Measurements from ENCODE around the gene GNAI3. TPM values are rescaled to one million over a fixed set of nuclear protein-coding genes. Genes with fewer than 3 reads are reported as not detected.

Gene GNAI3
- total RNA-seq, 2 donors from 2014 or later: 7.8 to 8.8 TPM

DNA sequence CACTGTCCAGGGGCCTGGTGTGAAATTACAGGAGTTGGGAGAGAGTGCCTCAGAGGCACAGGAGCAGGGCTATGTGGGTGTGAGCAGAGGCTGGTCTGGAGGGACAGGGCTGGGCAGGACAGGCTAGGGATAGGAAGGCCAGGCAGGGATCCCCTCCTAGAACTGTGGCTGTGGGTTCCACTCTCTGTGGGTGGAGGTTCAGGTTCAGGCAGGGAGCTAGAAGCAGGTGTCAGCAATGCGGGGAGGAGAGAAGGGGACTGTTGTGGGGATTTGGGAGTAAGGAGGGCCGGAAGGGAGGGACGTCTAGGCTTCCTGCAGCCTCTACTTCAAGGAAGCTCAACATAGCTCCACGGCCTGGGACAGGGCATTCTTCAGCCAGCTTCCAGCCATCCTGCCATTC, 17.0 kb upstream of the GNAI3 start:
- Mint-ChIP-seq H3K4me1 (peaks cover 21% of the 10 kb centered on the region), H3K27me3 (no peaks in the 10 kb centered on the region), H3K36me3 (ENCODE audit: low read depth) (peaks cover 4% of the 10 kb centered on the region), H3K27ac (peak overlapping the region; percentile 92), H3K4me3 (peak overlapping the region; percentile 89)
- H3K9me3 ChIP-seq (ENCODE audit: control insufficient read depth, low read length, poor library complexity, severe bottlenecking): no peaks in the 10 kb centered on the region
- ATAC-seq: no peak
- no peak for DNase-seq

DNA sequence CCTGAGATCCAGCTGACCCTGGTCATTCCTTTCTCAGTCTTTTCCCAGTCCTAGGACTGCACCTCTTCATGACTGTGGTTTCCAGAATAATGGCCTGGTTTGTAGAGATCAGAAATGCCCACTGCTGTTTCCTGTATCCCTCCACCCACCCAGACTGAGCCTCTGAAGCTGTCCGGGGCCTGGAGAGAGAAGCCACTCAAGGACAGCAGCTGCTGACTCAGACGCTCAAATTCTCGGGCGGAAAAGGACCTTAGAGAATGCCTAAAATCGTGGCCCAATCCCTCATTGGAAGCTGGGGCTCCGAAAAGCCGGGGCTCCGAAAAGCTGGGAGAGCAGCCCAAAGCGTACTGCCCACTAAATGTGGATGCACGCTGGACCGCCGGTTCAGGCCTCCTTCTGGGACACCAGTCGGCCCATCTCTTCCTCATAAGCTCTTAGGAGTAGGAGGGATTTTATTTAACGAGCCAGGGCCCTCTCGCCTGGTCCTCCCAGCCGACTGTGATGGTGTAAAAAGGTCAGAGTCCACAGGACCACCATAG, 16.5 kb upstream of the GNAI3 start:
- Mint-ChIP-seq H3K27ac (peak overlapping the region; percentile 92), H3K36me3 (ENCODE audit: low read depth) (peaks cover 4% of the 10 kb centered on the region), H3K4me1 (peaks cover 21% of the 10 kb centered on the region), H3K27me3 (no peaks in the 10 kb centered on the region), H3K4me3 (peak overlapping the region; percentile 88)
- ATAC-seq (no peak), DNase-seq (no peak)
- H3K9me3 ChIP-seq (ENCODE audit: control insufficient read depth, low read length, poor library complexity, severe bottlenecking): no peaks in the 10 kb centered on the region

DNA sequence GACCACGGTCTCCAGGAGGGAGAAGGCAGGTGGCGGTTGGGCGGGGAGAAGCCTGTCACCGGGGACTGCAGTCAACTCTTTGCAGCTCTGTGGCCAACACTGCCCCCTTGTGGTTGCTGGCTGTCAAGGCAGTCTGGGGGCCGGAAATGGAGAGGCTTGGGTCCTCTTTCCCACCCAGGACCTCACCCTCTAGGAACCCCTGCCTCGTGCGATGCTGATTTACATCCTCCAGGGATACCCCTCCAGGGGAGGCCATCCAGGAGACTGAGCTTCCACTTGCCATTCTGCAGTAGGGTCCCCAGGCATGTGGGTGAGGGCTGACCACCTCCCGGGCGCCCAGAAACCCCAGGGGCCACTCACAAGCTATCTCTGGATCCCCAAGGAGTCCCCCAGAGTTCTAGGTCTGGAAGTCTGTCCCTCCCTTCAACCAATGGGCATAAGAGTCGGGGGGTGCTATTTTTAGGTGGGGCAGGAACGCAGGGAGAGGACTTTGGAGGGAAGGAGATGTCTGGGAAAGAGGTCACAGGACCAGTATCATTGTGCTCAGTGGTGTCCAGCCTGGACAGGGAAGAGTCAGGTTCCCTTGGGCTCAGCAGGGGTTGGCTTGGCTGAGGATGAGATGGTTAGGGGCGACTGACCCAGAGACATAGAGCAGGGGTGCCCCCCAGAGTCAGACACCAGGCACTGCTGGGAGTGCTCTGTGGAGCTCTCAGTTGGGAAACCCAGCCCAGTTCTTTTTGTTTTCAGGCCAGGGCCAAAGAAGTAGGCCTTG, 15.9 kb upstream of the GNAI3 start:
- peak overlapping the region; percentile 73 for H3K27ac Mint-ChIP-seq
- no peaks in the 10 kb centered on the region for H3K9me3 ChIP-seq (ENCODE audit: control insufficient read depth, low read length, poor library complexity, severe bottlenecking)
- DNase-seq: peak; percentile 80 to 91 (median 80)
- no peaks in the 10 kb centered on the region for H3K27me3 Mint-ChIP-seq
- peaks cover 21% of the 10 kb centered on the region for H3K4me1 Mint-ChIP-seq
- H3K36me3 Mint-ChIP-seq (ENCODE audit: low read depth): peaks cover 4% of the 10 kb centered on the region
- H3K4me3 Mint-ChIP-seq: peak overlapping the region; percentile 88
- peak; percentile 92 for ATAC-seq

DNA sequence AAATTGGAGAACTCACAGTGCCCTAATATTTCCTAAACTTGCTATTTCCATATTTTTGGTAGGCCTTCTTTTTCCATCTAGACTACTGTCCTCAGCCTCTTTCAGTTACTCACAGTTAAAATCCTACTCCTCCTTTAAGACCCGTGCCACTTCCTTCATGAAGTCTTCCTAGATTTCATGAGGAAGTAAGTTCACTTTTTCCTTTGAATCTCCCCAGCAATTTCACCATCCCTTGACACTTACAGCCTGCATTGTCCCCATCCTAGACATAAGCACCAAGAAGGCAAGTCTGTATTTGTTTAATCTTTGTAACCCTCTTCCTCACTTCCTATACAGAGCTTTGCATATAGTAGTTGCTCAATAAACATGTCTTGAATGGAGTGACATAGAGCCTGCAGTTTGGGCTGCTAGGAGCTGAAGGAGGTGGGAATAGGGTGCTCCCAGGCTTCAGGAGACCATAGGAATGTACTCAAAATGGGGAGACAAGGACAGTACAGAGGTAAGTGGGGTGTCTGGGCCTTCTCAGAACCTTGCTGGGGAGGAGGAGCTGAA, 14.0 kb upstream of the GNAI3 start:
- no peak for ATAC-seq
- peaks cover 21% of the 10 kb centered on the region for H3K4me1 Mint-ChIP-seq
- no peaks in the 10 kb centered on the region for H3K9me3 ChIP-seq (ENCODE audit: control insufficient read depth, low read length, poor library complexity, severe bottlenecking)
- no peak for DNase-seq
- peaks cover 4% of the 10 kb centered on the region for H3K36me3 Mint-ChIP-seq (ENCODE audit: low read depth)
- no peak overlapping the region for H3K4me3 Mint-ChIP-seq
- H3K27ac Mint-ChIP-seq: no peak overlapping the region
- H3K27me3 Mint-ChIP-seq: no peaks in the 10 kb centered on the region

DNA sequence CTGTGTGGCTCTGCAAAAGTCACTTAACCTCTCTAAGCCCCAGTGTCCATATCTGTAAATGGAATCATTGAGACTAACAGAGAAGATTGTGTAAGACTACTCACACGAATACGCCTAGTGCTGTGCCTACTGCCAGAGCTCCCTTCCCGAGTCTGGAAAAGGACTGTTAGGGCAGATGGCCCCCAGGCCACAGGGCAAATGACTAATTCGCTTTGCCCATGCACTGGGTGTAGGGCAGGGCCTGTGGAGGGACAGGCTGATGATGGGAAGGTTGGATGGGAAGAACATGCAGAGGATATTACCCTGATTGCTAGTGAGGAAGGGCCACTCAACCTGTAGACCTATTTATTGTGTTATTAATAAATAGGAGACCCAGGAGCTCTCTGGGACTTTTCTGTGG, 12.9 kb upstream of the GNAI3 start:
- no peak overlapping the region for H3K27ac Mint-ChIP-seq
- ATAC-seq: no peak
- no peak for DNase-seq
- H3K4me1 Mint-ChIP-seq: peaks cover 21% of the 10 kb centered on the region
- no peak overlapping the region for H3K4me3 Mint-ChIP-seq
- peaks cover 4% of the 10 kb centered on the region for H3K36me3 Mint-ChIP-seq (ENCODE audit: low read depth)
- no peaks in the 10 kb centered on the region for H3K27me3 Mint-ChIP-seq
- H3K9me3 ChIP-seq (ENCODE audit: control insufficient read depth, low read length, poor library complexity, severe bottlenecking): no peaks in the 10 kb centered on the region

DNA sequence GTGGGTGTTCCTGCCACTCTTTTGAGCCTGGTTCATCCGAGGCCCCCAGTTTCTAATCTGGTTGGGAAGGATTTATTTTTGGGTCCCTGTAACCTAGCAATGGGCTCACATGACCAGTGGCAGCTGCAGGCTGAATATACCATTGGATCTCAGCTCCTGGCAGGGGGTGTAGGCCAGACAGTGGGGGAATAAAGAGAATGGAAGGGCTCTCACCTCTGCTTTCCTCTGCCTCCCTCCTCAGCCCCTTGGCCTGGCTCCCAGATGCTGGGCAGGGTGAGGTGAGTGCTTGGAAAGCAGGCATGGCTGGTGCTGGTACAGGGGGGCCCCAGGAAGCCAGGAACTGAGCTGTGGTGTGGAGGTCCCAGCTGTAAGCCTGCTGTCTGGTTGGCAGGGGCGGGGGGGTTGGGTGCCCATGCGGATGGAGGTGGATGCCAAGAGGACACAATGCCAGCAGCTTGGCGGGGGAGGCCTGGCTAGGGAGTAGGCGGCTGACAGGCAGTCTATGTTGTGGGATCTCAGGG, 12.4 kb upstream of the GNAI3 start:
- H3K4me3 Mint-ChIP-seq: no peak overlapping the region
- DNase-seq (no peak), ATAC-seq (no peak)
- H3K36me3 Mint-ChIP-seq (ENCODE audit: low read depth): peaks cover 2% of the 10 kb centered on the region
- H3K4me1 Mint-ChIP-seq: peaks cover 17% of the 10 kb centered on the region
- no peaks in the 10 kb centered on the region for H3K27me3 Mint-ChIP-seq
- no peak overlapping the region for H3K27ac Mint-ChIP-seq
- H3K9me3 ChIP-seq (ENCODE audit: control insufficient read depth, low read length, poor library complexity, severe bottlenecking): no peaks in the 10 kb centered on the region

DNA sequence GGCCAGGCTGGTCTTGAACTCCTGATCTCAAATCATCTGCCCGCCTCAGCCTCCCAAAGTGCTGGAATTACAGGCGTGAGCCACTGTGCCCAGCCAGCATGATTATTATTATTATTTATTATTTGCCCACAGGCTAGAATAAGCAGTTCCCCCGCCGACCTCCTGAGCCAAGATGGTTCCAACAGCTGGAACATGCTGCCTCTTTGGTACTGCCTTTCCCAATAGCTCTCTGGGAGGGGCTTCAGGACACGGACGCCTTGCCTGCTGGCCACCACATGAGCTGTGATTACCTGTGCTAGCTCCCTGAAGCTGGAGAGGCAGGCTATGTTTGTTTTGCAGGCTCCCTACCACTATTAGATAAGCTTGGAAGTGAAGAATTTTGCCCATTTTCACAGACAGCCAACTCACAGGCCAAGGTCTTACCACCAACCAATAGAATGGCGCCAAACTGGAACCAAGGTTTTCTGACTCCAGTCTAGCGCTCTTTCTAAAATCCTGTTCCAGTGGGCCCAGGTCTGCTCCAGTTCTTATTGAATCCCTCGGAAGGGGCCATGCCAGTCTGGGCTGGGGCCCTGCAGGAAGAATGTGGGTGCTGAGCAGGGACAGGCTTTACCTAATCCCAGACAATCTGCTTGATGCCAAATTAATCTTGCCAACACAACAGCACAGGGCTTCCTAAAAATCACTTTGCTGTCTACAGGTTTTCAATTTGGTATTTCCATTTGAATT, 10.8 kb upstream of the GNAI3 start:
- DNase-seq: no peak
- no peak for ATAC-seq
- Mint-ChIP-seq H3K36me3 (ENCODE audit: low read depth) (no peaks in the 10 kb centered on the region), H3K4me1 (peaks cover 3% of the 10 kb centered on the region), H3K4me3 (no peak overlapping the region), H3K27ac (no peak overlapping the region), H3K27me3 (no peaks in the 10 kb centered on the region)
- no peaks in the 10 kb centered on the region for H3K9me3 ChIP-seq (ENCODE audit: control insufficient read depth, low read length, poor library complexity, severe bottlenecking)

DNA sequence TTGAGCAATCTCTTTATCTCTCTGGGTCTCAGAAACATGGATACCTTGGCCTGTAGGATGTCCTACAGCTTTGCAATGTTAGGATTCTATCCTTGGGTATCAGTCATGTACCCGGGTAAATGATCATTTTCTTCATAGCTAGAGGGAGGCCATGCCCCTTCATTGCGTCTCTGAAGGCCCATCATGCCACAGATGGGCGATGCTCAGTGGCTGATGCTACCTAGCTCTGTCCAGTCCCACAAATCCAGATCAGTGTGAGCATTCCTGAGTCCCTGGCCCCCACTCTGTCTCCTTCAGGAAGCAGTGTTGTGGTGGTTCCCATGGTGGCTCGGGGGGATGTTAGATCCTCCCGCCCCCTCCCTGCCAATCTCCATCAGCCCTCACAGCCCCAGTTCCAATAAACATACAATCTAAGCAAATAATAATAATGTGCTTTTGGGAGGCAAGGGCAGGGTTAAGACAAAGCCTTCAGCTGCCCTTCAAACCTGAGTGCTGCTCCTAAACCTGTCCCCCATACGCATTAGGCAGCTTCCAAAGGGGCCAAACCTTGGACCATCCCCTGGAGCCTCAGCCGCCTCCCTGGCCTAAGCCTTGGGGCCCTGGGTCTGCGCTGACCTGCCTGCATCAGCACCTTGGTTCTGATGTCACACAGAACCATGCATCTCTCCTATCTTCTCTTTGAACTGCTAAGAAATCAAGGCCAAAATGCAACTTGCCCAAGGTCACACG, 9.4 kb upstream of the GNAI3 start:
- H3K4me1 Mint-ChIP-seq: no peaks in the 10 kb centered on the region
- ATAC-seq: no peak
- peak overlapping the region; percentile 39 for H3K27ac Mint-ChIP-seq
- H3K4me3 Mint-ChIP-seq: no peak overlapping the region
- no peaks in the 10 kb centered on the region for H3K9me3 ChIP-seq (ENCODE audit: control insufficient read depth, low read length, poor library complexity, severe bottlenecking)
- no peak for DNase-seq
- no peaks in the 10 kb centered on the region for H3K27me3 Mint-ChIP-seq
- no peaks in the 10 kb centered on the region for H3K36me3 Mint-ChIP-seq (ENCODE audit: low read depth)

DNA sequence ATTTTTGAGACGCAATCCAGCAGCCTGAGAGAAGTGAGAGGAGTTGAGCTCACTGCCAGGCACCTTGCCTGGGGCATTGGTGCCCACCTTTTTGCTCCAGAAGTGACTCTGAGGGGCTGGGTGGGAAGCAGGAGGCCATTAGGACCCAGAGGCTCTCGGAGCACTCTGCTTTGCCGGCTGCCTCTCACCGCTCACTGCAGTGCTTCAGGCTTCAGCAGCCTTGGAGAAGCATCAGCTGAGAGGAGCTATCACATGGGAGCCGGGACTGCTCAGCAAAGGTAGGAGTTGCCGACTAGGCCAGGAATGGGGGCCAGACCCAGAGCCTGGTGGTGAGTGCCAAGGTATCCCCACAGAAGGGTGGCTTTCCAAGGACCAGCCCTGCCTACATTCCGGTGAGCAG, 8.7 kb upstream of the GNAI3 start, which contains the start of gene GPR61:
TSS of gene GPR61 (plus strand) at position 197 of the 400 bp plus-strand sequence. CDS start 3,151 bp downstream, outside the sequence.
- H3K27ac Mint-ChIP-seq: peak within 1 kb of the TSS; percentile 39
- H3K4me3 Mint-ChIP-seq: no peak within 1 kb of the TSS
- no peaks in the 10 kb centered on the region for H3K4me1 Mint-ChIP-seq
- H3K36me3 Mint-ChIP-seq (ENCODE audit: low read depth): peaks cover 2% of the 10 kb centered on the region
- H3K9me3 ChIP-seq (ENCODE audit: control insufficient read depth, low read length, poor library complexity, severe bottlenecking): no peaks in the 10 kb centered on the region
- DNase-seq: no peak
- no peak for ATAC-seq
- no peaks in the 10 kb centered on the region for H3K27me3 Mint-ChIP-seq

DNA sequence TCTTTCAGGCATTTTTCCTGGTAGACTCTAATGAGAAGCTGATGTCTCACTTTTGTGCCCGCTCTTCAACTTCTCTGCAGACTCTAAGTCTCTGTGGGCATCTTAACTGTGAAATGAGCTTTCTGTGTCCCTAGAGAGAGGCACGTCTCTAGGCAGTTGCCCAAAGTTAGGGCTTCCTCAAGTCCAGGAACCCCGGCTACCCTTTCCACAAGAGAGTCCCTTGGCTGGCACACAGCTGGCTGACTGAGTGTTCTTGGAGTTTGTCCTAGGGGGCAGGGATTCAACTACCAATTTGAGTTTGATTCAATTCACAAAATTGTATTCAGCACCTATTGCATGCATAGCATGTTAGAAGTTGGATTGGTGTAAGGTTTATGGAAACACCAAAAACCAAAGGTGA, 7.3 kb upstream of the GNAI3 start:
- H3K4me3 Mint-ChIP-seq: no peak overlapping the region
- H3K27me3 Mint-ChIP-seq: no peaks in the 10 kb centered on the region
- DNase-seq (no peak), ATAC-seq (no peak)
- H3K9me3 ChIP-seq (ENCODE audit: control insufficient read depth, low read length, poor library complexity, severe bottlenecking): no peaks in the 10 kb centered on the region
- no peaks in the 10 kb centered on the region for H3K4me1 Mint-ChIP-seq
- H3K27ac Mint-ChIP-seq: no peak overlapping the region
- H3K36me3 Mint-ChIP-seq (ENCODE audit: low read depth): peaks cover 2% of the 10 kb centered on the region

DNA sequence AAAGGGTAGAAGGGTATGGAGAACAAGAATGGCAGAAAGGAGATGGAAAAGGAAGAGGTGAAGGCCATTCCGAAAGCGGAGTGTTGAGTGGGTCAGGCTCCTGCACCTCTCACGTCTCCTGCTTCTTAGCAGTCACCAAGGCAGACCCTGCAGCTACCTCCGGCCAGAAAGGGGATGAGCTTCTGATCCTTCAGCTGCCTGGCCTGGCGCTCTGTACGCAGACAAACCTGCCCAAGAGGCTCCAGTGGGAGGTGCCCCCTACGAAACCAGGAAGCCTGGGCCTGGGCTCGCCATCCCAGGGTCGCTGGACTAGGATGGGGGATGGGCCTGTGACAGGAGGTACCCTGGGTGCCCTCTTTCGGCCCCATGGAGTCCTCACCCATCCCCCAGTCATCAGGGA, 5.8 kb upstream of the GNAI3 start:
- ATAC-seq (no peak), DNase-seq (no peak)
- Mint-ChIP-seq H3K27me3 (no peaks in the 10 kb centered on the region), H3K4me1 (peaks cover 7% of the 10 kb centered on the region), H3K27ac (no peak overlapping the region), H3K4me3 (no peak overlapping the region), H3K36me3 (ENCODE audit: low read depth) (peaks cover 2% of the 10 kb centered on the region)
- no peaks in the 10 kb centered on the region for H3K9me3 ChIP-seq (ENCODE audit: control insufficient read depth, low read length, poor library complexity, severe bottlenecking)

DNA sequence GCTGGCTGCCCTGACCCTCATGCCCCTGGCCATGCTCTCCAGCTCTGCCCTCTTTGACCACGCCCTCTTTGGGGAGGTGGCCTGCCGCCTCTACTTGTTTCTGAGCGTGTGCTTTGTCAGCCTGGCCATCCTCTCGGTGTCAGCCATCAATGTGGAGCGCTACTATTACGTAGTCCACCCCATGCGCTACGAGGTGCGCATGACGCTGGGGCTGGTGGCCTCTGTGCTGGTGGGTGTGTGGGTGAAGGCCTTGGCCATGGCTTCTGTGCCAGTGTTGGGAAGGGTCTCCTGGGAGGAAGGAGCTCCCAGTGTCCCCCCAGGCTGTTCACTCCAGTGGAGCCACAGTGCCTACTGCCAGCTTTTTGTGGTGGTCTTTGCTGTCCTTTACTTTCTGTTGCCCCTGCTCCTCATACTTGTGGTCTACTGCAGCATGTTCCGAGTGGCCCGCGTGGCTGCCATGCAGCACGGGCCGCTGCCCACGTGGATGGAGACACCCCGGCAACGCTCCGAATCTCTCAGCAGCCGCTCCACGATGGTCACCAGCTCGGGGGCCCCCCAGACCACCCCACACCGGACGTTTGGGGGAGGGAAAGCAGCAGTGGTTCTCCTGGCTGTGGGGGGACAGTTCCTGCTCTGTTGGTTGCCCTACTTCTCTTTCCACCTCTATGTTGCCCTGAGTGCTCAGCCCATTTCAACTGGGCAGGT, 5.0 kb upstream of the GNAI3 start:
- Mint-ChIP-seq H3K4me1 (peaks cover 12% of the 10 kb centered on the region), H3K27ac (no peak overlapping the region), H3K36me3 (ENCODE audit: low read depth) (peaks cover 3% of the 10 kb centered on the region), H3K27me3 (no peaks in the 10 kb centered on the region), H3K4me3 (no peak overlapping the region)
- no peak for DNase-seq
- no peak for ATAC-seq
- H3K9me3 ChIP-seq (ENCODE audit: control insufficient read depth, low read length, poor library complexity, severe bottlenecking): no peaks in the 10 kb centered on the region
